Caki2 (cell line): ENCODE results near the gene SLC22A14. TPM values are rescaled to one million over a fixed set of nuclear protein-coding genes. Genes with fewer than 3 reads are reported as not detected.

Source experiments
- DNase-seq: peaks from one replicate; pipeline ENCODE4 v3.0.0-alpha.2; 2015; ENCODE audit warnings: low read depth
- in situ Hi-C: cut with HindIII; loops from 2 replicates; pipeline ENCODE4 v1.10.0; 2016; ENCODE audit warnings: low sequenced_read_pairs, low pct_unique_long_range_greater_than_20kb, mixed read lengths
- total RNA-seq: library from RNA; depleted of rRNA; stranded (reverse); fragments of >200 nt; shearing (Covaris generic); gene quantifications from 2 replicates; pipeline ENCODE4 v1.2.3, GENCODE V29; 2014; ENCODE audit warnings: low replicate concordance

Gene SLC22A14
- total RNA-seq, 1 experiment from 2014 or later, result not detected

- DNase-seq, result peak; percentile 33
- in situ Hi-C loops, result no loop called here
Measured at GRCh38 chr3:38327335-38328009, 45.4 kb downstream of the SLC22A14 start.

GRCh38 chr3:38331257-38332022 lies 49.3 kb downstream of the SLC22A14 start:
- in situ Hi-C loops, result no loop called here
- no peak for DNase-seq

DNA sequence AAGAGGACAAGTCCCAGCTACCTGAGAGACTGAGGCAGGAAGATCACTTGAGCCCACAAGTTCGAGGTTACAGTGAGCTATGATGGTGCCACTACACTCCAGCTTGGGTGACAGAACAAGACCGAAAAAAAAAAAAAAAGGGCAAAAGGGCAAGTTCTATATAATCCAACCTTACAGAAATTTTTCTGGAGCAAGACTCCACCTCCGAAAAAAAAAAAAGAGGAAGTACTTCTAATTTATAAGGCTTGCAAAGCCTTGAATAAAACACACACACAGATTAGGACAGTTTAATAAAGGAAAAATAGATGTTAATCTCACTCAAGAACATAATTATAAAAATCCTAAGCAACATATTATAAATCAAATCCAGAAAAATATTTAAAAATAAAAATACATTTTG lies 50.1 kb downstream of the SLC22A14 start:
- in situ Hi-C loops, result no loop called here
- no peak for DNase-seq

- in situ Hi-C loops, result no loop called here
- no peak for DNase-seq
Measured at GRCh38 chr3:38334142-38335055, 52.3 kb downstream of the SLC22A14 start.

- DNase-seq, result no peak
- in situ Hi-C loops, result no loop called here
Measured at GRCh38 chr3:38335263-38335662, 53.2 kb downstream of the SLC22A14 start.

- in situ Hi-C loops, result no loop called here
- DNase-seq, result no peak
Measured at GRCh38 chr3:38337703-38338102, 55.6 kb downstream of the SLC22A14 start.

DNA sequence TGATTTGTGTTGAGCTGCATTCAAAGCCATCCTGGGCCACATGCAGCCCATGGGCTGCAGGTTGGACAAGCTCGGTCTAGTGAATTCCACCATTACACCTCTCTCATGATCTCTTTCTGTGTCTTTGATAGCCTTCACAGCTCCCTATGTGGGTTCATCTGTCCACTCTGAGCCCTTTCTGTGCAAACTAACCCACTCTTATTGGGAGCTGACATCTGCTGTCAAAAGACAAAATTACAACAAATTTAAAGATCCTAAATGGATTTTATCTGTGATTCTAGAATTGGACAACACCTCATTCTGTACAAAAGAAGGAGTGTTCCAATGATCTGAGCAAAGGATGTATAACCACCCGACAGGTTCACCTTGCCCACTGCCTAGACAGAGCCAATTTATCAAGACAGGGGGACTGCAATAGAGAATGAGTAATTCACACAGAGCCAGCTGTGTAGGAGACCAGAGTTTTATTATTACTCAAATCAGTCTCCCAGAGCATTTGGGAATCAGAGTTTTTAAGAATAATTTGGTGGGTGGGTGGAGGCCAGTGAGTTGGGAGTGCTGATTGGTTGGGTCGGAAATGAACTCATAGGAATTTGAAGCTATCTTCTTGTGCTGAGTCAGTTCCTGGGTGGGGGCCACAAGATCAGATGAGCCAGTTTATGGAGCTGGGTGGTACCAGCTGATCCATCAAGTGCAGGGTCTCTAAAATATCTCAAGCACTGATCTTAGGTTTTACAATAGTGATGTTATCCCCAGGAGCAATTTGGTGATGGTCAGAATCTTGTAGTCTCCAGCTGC lies 61.9 kb downstream of the SLC22A14 start:
- DNase-seq, result no peak
- in situ Hi-C loops, result no loop called here

GRCh38 chr3:38345879-38346586 lies 63.9 kb downstream of the SLC22A14 start:
- in situ Hi-C loops, result no loop called here
- no peak for DNase-seq

DNA sequence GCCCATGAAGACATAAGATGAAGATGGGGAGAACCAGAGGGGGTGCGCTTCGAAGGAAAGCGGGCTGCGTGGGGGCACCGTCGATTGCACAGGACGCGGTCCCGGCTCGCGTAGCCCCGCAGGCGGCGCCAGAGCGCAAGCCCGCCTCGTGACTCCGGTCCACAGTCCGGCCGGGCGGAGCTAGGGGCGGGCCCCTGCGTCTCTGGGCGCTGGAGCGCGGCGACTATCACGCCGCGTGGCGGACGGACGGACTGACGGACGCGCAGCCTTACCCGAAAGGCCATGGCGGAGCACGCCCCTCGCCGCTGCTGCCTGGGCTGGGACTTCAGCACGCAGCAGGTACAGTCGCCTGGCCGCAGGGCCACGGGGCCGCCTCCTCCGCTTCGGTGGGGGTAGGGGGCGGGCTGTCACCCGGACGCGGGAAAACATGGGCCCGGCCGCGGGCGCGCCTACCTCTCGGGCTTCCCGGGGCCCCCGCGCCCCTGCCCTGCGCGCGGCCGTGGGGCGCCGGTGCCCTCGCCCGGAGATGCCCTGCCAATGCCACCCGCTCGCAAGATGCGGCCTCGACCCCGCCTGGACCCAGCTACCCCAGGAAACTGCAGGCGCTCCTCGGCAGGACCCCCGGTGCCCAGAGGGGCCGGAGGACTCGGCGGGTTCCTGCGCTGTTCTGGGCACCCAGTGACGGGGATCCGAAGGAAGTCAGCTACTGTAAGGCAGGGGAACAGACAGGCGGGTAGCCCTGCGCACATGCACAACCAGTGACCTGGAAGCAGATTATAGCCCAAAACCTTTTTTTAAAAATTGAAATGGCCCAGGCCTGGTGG lies 64.7 kb downstream of the SLC22A14 start, which contains the start of gene XYLB:
Gene XYLB (plus strand): TSS at position 199 of the 824 bp plus-strand sequence. CDS start 84 bp downstream, at position 283.
- DNase-seq, result peak; percentile 81
- in situ Hi-C loops, result no loop called here

DNA sequence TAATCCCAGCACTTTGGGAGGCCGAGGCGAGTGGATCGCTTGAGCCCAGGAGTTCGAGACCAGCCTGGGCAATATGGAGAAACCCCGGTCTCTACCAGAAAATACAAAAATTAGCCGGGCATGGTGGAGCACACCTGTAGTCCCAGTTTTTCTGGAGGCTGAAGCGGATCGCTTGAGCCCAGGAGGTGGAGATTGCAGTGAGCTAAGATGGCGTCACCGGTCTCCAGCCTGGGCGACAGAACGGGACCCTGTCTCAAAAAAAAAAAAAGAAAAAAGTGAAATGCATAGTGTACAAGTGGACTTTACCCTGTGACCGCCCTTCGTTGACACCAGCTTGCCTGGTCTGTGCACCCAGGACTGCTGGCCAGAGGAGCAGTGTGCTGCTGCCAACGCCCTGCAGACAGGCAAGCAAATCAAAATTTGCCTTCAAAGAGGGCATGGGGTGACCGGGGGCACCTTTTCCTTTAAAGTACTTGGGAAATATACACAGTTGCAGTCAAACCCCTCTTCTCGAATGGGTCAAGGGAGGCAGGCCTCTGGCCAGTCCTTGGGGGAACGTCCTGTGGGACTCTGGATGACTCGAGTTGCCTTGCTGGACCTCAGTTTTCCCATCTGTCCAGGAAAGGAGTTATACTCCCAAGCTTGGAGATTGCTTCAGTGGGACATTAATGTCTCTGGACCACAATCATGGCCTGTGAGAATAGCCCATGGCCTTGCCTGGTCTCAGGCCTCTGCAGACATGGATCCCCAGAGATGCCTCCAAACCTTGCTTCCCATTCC lies 65.5 kb downstream of the SLC22A14 start:
- no peak for DNase-seq
- in situ Hi-C loops, result no loop called here

GRCh38 chr3:38348903-38349302 lies 66.8 kb downstream of the SLC22A14 start:
- peak; percentile 18 for DNase-seq
- in situ Hi-C loops, result no loop called here

- no peak for DNase-seq
- in situ Hi-C loops, result no loop called here
Measured at GRCh38 chr3:38349684-38350359, 67.7 kb downstream of the SLC22A14 start.

DNA sequence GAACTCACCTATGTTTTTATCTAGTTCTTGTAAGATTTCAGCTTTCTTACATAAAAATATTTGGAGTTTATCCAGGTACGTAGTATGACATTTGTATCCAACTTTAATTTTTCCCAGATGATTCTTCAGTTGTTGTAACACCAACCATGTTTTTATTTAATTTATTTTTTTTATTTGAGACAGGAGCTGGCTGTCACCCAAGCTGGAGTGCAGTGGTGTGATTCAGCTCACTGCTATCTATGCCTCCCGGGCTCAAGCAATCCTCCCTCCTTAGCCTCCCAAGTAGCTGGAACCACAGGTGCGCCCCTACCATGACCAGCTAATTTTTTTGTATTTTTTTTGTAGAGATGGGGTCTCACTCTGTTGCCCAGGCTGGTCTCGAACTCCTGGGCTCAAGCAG lies 71.1 kb downstream of the SLC22A14 start:
- in situ Hi-C loops, result no loop called here
- no peak for DNase-seq

- in situ Hi-C loops, result no loop called here
- DNase-seq, result no peak
Measured at GRCh38 chr3:38354588-38355330, 72.7 kb downstream of the SLC22A14 start.

GRCh38 chr3:38359038-38359437 lies 76.9 kb downstream of the SLC22A14 start:
- in situ Hi-C loops, result no loop called here
- no peak for DNase-seq
